HG02938 (cell line): ENCODE results near the gene MET.

Experiments
- ATAC-seq: cut with Tn5 transposase; IDR thresholded peaks from one replicate; pipeline ENCODE4 v1.9.1; 2021; ENCODE audit warnings: mild to moderate bottlenecking, moderate library complexity; ENCODE audit not compliant: unreplicated experiment

MET gene

DNA sequence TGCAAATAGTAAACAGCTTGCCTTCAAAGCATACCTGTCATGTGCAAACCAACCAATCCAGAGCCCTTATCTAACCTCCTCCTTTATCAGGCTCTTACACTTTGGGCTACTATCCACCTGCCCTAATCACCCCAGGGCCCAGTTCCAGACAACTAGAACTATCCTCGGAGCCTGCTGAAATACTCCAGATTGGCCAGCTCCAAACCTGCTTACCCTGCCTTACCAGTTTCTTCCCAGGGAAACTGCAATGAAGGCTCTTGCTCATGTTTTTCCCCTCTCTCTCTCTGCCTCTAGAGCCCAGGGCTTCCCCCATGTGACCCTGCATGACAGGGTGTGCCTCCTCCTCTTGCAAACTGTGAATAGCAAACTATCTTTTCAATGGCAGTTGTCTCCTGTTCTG, 109.0 kb downstream of the MET start:
- no peak for ATAC-seq

DNA sequence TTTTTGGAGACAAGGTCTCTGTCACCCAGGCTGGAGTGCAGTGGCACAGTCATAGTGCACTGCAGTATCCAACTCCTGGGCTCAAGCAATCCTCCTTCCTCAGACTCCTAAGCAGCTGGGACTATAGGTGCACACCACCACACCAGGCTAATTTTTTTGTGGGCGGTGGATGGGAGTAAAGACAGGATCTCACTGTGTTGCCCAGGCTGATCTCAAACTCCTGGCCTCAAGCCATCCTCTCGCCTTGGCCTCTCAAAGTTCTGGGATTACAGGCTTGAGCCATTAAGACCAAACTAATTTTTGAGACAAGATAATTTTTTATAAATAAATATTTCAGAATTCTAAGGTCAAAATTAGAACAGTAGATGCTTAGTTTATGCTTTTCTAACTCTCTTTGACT, 109.6 kb downstream of the MET start:
- ATAC-seq = no peak

DNA sequence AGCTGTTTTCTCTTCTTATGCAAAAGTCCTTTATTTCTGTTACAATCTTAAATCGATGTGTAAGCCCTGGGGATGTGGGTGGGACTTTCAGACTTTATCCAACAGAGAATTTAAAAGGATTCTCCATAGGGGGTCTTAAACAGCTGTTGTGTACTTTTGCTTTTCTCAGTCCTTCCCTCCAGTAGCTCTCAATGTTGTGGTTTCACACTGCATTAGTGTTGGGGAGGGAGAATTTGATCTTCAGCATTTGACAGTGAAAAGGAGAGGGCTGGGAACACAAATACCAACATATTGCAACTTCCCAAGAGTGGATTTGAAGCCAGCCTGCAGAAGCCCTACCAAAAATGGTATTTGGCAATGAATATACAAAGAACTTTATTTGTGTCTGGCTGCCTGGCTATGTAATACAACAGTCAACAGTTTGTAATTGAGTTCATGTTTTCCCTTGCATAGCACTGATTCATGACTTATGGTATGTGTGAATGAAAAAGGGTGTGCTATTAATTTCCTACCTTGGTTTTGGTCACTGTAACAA, 110.2 kb downstream of the MET start:
- ATAC-seq = no peak

DNA sequence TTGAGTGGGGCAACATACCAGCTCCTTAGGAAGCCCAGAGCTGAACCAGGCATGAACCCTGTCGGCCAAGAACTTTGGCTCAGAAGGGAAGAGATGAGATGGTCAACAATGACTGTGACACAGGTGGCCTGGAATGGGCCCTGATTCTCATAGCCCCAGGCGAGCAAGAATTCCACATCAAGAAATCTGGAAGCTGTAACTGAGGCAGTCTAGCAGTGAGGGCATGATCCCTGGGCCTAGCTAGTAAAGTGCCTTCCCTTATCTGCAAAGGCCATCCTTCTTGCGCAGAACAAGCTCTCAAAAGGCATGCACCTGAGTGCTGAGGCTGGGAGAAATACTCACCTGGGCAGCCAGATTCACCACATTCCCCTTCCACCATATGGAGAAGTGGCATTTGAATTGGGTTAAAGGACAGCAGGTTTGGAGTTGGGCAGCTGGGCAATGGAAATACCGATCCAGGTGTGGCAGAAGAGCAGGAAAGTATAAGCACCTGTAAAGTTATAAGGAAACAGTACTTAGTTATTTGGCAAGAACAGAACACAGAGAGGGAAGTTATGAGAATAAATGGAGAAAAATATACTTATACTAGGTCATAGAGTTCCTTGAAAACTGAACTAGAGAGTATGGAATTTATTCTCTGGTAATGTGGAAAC, 111.8 kb downstream of the MET start:
- no peak for ATAC-seq

DNA sequence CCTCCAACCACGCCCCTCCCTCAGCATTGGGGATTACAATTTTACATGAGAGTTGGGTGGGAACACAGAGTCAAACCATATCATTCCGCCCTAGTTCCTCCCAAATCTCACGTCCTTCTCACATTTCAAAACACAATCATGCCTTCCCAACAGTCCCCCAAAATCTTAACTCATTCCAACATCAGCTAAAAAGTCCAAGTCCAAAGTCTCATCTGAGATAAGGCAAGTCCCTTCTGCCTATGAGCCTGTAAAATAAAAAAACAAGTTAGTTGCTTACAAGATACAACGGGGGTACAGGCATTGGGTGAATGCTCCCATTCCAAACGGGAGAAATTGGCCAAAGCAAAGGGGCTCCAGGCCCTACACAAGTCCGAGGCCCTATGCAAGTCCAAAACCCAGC, 112.7 kb downstream of the MET start:
- ATAC-seq = no peak

DNA sequence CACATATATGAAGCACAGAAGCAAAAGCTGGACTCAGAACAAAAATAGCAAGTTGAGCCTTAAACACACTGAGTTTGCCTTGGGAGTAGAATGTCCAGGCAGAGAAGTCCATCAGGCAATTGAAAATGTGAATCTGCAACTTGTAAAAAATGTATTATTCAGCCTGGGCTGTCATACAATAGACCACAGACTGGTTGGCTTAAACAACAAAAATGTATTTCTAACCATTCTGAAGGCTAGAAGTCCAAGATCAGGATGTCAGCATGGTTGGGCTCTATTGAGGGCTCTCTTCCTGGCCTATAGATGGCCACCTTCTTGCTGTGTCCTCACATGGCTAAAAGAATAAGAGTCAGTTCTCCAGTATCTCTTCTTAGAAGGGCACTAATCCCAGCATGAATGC, 113.8 kb downstream of the MET start:
- no peak for ATAC-seq

DNA sequence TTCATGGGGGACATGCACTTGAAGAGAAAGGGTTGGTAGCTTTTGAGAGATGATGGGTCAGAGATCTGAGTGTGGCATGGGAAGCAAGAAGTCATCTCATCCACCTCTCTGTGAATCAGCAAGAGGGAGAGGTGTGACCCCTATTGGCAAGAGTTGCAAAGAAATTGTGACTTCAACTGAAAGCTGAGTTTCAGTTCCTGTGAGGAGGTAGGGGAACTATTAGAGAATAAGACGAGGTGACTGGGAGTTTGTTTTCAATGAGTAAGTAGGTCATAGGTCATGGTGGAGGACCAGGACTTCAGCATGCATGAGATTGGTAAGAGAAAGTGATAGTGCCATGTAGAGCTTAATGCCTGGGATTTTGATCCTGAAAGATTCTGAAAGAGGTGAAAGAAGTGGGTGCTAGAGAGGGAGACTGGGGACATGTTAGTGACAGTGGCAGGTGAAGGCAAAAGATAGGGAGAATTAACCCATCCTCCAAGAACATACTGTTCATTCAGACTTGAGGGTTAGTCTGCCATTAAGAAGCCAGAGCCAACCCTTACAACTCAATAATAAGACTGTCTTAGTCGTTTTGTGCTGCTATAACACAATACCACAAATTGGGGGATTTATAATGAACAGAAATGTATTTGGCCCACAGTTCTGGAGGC, 114.9 kb downstream of the MET start:
- peak; percentile 99 for ATAC-seq

DNA sequence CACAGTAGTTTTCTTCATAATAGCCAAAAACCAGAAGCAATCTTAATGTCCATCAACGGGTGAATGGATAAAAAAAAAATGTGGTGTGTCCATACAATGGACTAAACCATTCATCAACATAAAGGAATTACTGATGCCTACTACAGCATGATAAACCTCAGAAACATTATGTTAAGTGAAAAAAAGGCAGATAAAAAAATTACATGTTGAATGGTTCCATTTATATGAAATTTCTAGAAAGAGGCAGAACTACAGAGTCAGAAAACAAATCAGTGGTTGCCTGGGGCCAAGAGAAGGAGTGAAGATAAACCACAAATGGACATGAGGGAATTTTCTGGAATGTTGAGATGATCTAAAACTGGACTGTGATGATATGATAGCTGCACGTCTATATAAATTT, 115.9 kb downstream of the MET start:
- no peak for ATAC-seq

DNA sequence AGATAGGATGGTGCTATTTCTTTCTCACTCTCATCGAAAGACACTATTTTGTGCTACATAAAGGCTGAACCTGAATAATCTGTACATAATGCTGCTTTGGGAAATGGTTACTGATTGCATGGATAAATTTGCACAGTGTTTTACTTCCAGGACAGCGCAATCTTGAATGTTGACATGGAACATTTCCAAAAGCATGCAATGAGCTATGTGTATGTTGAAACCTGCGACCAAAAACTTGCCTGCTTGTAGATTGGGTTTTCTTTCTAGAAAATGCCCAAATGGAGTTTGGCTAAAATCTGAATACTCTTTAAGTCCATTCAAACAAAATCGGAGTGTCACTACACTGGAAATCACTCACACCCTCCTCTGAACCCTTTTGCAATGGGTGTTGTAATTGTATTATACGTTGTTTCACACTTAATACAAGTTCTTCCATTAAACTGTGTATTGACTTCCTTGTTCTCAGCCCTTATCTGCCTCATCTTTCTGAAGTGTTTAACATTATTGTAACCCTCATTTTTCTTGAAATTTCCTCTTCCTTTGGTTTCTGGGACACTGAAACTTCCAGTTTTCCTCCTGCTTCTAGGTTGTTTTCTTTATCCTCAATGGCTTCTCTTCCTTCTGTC, 116.7 kb downstream of the MET start:
- ATAC-seq = no peak

DNA sequence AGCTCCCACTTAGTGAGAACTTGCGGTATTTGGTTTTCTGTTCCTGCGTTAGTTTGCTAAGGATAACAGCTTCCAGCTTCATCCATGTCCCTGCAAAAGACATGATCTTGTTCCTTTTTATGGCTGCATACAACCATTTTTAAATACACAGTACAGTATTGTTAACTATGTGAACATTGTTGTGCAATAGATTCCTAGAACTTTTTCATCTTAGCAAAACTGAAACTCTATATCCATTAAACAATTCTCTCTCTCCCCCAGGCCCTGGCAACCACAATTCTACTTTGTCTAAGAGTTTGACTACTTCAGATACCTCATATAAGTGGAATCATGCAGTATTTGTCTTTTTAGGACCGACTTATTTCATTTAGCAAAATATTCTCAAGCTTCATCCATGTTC, 118.0 kb downstream of the MET start:
- no peak for ATAC-seq

DNA sequence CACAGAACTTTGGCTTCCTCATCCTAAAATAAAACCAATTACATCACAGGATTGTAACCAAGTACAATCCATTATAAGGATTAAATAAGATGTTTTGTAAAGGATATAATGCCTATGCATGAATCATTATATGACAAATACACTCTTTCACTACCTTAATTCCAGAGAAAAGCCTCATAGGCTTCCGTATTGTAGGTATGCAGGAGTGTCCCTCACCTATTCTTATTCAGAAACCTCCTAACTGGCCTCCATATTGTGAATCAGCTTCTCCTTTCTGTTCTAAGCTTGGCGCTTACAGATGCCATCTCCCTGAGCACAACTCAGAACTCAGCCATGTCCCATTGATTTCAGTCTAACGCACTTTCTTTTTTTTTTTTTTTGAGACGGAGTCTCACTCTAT, 120.8 kb downstream of the MET start:
- ATAC-seq = no peak

DNA sequence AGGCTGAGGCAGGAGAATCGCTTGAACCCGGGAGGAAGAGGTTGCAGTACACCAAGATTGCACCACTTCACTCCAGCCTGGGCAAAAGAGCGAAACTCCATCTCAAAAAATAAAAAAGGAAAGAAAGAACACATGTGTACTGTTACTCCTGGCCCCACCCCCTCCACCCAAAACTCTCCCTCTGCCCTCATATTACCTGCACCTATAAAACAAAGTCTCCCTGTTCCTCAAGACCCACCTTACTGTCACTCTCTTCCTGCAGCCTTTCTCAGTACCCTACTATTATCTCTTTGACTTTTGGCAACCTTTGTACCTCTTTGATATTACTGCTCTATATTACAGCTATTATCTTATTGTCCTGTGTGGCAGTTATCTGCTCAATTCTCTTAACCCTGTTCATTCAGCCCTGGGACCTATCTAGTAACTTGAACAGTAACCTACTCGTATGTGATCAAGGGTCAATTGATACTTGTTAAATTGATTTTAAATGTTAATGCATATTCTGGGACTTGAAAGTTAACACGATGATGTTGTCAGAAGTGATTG, 121.9 kb downstream of the MET start:
- no peak for ATAC-seq

DNA sequence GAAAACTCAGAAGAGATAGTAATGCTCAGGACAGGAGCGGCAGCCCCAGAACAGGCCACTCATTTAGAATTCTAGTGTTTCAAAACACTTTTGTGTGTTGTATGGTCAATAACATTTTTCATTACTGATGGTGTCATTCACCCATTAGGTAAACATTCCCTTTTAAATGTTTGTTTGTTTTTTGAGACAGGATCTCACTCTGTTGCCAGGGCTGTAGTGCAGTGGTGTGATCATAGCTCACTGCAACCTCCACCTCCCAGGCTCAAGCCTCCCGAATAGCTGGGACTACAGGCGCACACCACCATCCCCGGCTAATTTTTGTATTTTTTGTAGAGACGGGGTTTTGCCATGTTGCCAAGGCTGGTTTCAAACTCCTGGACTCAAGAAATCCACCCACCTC, 124.5 kb downstream of the MET start:
- ATAC-seq = no peak

DNA sequence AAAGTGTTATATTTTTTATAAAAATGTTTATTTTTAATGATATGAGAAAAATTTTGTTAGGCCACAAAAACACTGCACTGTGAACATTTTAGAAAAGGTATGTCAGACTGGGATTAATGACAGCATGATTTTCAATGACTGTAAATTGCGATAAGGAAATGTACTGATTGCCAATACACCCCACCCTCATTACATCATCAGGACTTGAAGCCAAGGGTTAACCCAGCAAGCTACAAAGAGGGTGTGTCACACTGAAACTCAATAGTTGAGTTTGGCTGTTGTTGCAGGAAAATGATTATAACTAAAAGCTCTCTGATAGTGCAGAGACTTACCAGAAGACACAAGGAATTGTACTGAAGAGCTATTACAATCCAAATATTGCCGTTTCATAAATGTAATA, 125.6 kb downstream of the MET start:
- ATAC-seq = no peak

DNA sequence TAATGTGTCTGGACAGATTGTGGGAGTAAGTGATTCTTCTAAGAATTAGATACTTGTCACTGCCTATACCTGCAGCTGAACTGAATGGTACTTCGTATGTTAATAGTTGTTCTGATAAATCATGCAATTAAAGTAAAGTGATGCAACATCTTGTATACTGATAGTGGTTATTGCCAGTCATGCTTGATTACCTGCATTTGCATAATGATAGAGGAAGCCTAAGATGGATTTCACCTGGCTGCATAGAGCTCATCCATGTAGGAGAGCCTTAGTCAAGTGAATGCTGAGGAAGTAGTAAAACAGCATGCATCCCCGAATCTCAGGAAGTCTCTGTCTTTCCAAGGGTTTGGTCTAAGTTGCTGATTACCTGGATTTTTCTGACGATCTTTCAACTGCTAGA, 126.2 kb downstream of the MET start:
- no peak for ATAC-seq

DNA sequence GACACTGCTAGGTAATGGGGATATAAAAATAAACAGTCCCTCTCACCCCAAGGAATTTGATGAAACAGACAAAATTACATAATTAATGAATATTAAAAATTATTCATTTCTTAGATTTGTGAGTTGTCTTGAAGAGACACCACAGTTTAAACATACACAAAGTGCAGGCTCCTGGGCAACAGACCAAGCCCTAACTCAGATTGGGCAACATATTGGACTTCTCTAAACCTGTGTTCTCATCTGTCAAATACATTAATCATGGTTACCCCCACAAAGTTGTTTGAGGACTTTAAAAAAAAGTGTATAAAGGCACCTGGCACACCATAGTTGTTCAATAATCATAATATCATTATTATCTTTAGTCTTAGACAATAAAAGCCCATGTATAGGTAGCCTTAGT, 127.9 kb downstream of the MET start:
- ATAC-seq = no peak

DNA sequence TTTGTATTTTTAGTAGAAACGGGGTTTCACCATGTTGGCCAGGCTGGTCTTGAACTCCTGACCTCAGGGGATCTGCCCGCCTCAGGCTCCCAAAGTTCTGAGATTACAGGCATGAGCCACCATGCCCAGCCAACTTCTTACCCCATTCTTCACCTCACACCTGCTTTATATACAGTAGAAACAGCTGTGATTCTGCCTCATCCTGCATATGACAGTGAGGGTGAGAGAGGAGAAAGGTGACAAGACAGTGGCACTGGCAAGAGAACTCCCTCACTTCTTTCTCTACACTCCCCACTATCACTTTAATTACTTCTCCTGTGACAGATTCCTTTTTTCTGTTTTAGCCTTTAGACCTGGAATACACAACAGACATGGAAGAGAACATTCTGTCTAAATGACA, 128.6 kb downstream of the MET start:
- no peak for ATAC-seq

DNA sequence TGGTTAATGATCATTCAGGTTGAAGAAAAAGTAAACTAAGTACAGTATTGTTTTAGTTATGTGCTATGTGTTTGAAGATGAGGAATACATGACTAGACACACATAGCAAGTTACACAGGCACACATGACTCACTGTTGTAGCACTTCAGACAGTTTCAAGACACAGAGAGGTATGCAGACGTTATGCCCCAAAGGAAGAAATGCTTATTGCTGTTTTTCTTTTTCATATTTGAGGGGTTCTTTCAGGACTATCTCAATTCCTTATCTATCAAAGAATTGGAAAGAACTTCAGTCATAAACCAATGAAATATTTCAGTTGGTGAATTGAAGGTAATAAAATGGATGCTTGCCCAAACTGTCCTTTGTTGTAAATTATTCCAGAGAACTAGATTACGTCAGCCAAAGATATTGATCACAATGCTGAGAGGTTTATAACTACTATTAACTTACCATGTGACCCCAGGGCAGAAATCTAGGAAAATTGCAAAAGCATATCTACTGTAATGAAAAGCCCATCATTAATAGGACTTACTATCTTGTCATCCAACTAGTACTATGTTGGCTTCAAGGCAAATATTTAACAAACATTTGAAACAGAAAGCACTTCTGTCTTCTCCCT, 129.2 kb downstream of the MET start:
- ATAC-seq = no peak

DNA sequence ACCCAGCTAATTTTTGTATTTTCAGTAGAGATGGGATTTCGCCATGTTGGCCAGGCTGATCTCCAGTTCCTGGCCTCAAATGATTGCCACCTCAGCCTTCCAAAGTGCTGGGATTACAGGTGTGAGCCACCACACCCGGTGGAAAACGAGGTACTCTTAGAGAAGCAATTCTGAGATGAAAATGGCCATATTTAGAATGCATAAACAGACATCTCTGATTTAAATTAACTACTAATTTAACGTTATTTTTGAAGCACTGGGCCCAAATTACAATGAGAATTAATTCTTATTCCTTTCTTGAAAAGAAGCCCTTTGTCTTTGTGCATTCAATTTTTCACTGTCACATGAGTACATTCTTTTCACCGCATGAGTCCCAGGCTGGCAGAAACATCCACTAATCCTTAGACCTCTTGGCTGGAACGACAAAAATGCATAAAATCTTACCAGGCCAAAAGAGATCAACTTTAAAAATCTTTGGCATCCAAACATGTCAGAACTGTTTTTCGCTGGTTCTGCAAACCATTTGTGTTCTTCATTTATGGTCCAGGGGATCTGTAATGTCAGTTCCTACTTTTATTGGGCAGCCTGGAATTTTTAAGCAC, 130.2 kb downstream of the MET start:
- no peak for ATAC-seq

DNA sequence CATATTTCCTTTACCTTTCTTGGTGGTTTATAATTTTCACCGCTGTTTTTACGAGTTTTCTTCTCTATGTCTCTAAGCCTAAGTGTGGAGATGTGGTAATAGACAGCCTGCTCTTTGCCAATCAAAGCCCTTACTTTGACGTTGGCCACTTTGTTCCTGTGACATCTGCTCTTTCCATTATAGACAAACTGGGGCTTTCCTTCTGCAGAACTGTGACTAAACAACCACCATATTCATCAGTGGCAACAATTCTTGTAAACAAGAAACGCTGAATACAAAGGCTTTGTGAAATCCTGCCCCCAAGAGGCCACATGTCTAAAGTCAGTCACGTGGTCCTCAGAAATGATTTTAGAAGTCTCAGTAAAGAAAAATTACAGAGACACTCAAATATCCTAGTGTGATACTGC, 130.8 kb downstream of the MET start:
- ATAC-seq = peak; percentile 89

DNA sequence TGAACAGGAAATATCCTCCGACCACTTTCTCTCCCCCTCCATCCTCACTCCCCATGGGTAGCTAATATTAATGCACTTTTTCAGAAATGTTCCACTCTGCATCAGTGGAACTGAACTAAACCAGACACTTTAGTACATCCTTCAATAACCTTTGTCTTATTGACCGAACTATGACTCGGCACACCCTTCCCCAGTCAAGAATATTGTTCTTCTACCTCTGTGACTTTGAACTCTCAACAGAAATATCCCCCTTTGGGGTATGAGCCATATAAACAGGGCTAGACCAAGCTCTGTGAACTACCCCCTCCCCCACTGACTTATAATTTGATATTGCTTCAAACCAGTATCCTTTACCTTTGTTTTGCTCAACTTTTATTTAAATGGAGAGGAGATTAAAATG, 132.5 kb downstream of the MET start:
- ATAC-seq = no peak
